Vagina (tissue), 2 donors: ENCODE measurements around the gene MYEOV. TPM values are rescaled to one million over a fixed set of nuclear protein-coding genes. Genes with fewer than 3 reads are reported as not detected.

ENCODE experiments used
- DNase-seq, 2 donors: peaks; one replicate each; pipeline ENCODE4 v3.0.0-alpha.2; 2017; ENCODE audit errors: extremely low spot score in 2 of 2
- H3K27ac ChIP-seq: fragments of 200-600 bp; sonication (generic); one replicate; pipeline ENCODE4 v1.5.1; 2019
- H3K27me3 ChIP-seq: fragments of 200-600 bp; sonication (generic); one replicate; pipeline ENCODE4 v1.5.1; 2019
- H3K36me3 ChIP-seq, 2 donors: fragments of 200-600 bp; sonication (generic); one replicate each; pipeline ENCODE4 v1.5.1; 2017 to 2019
- H3K4me1 ChIP-seq: fragments of 200-600 bp; sonication (generic); one replicate; pipeline ENCODE4 v1.5.1; 2019
- H3K4me3 ChIP-seq, 2 donors: fragments of 200-600 bp; sonication (generic); 1 replicate in 1 of 2; 2 replicates in 1 of 2; pipeline ENCODE4 v1.5.1; 2016 to 2019
- H3K9me3 ChIP-seq: fragments of 200-600 bp; sonication (generic); one replicate; pipeline ENCODE4 v1.5.1; 2019
- CTCF ChIP-seq, 3 experiments: fragments of 450-650 bp in 2 of 3; fragments of 200-600 bp in 1 of 3; sonication (generic) in 1 of 3; IDR thresholded peaks; one replicate each; pipeline ENCODE4 v1.5.1; 2017 to 2019; ENCODE audit warnings: antibody characterized with exemption in 3 of 3, mild to moderate bottlenecking in 2 of 3, moderate library complexity in 2 of 3
- POLR2A ChIP-seq, 2 donors: fragments of 450-650 bp; IDR thresholded peaks; one replicate each; pipeline ENCODE4 v1.6.1; 2017; ENCODE audit warnings: antibody characterized with exemption in 2 of 2, mild to moderate bottlenecking in 2 of 2, moderate library complexity in 2 of 2
- POLR2AphosphoS5 ChIP-seq, 2 donors: sonication (generic); formaldehyde crosslinking; IDR thresholded peaks; one replicate each; pipeline ENCODE4 v1.9.0; 2017; ENCODE audit warnings: antibody characterized with exemption in 2 of 2, mild to moderate bottlenecking in 2 of 2, low read depth in 1 of 2; ENCODE audit not compliant: insufficient read depth in 1 of 2
- intact Hi-C: fragments of 100-400 bp; cut with DNase I; formaldehyde crosslinking; loops from one replicate; pipeline ENCODE4 v1.15.1; 2023
- total RNA-seq: library from RNA; depleted of rRNA; stranded (reverse); fragments of >200 nt; gene quantifications from one replicate; pipeline ENCODE4 v1.2.3, GENCODE V29; 2016

Gene MYEOV
- total RNA-seq, 1 donor from 2014 or later = 13.3 TPM

- TF ChIP-seq POLR2A (IDR thresholded peaks at IDR 0.05) = no peak
- no peak for TF ChIP-seq POLR2AphosphoS5 (IDR thresholded peaks at IDR 0.05; ENCODE audit: insufficient read depth in 1 of 2, low read depth in 1 of 2)
- TF ChIP-seq CTCF (IDR thresholded peaks at IDR 0.05) = no peak
- Histone ChIP-seq H3K9me3 (no peaks in the 10 kb centered on the region), H3K27ac (no peak overlapping the region), H3K4me1 (peaks cover 8% of the 10 kb centered on the region), H3K27me3 (no peaks in the 10 kb centered on the region), H3K4me3 (no peak overlapping the region), H3K36me3 (no peaks in the 10 kb centered on the region)
- intact Hi-C loops = no loop called here
- no peak for DNase-seq
These were observed 17.9 kb downstream of the MYEOV start for GRCh38 chr11:69311767-69312385.

GRCh38 chr11:69312453-69313404 is 18.8 kb downstream of the MYEOV start:
- H3K4me1 ChIP-seq = peaks cover 8% of the 10 kb centered on the region
- H3K27me3 ChIP-seq = no peaks in the 10 kb centered on the region
- DNase-seq = no peak
- H3K4me3 ChIP-seq = no peak overlapping the region
- intact Hi-C loops = no loop called here
- H3K27ac ChIP-seq = no peak overlapping the region
- H3K36me3 ChIP-seq = no peaks in the 10 kb centered on the region
- no peaks in the 10 kb centered on the region for H3K9me3 ChIP-seq
- TF ChIP-seq POLR2AphosphoS5 (IDR thresholded peaks at IDR 0.05; ENCODE audit: insufficient read depth in 1 of 2, low read depth in 1 of 2) = no peak
- TF ChIP-seq CTCF (IDR thresholded peaks at IDR 0.05) = no peak
- TF ChIP-seq POLR2A (IDR thresholded peaks at IDR 0.05) = no peak

- peaks cover 8% of the 10 kb centered on the region for H3K4me1 ChIP-seq
- H3K9me3 ChIP-seq = no peaks in the 10 kb centered on the region
- H3K27me3 ChIP-seq = no peaks in the 10 kb centered on the region
- intact Hi-C loops = no loop called here
- no peak for DNase-seq
- no peaks in the 10 kb centered on the region for H3K36me3 ChIP-seq
- H3K4me3 ChIP-seq = no peak overlapping the region
- TF ChIP-seq POLR2AphosphoS5 (IDR thresholded peaks at IDR 0.05; ENCODE audit: insufficient read depth in 1 of 2, low read depth in 1 of 2) = no peak
- no peak overlapping the region for H3K27ac ChIP-seq
These were observed 20.0 kb downstream of the MYEOV start for GRCh38 chr11:69313992-69314391.

- Histone ChIP-seq H3K4me3 (no peak overlapping the region), H3K27ac (no peak overlapping the region), H3K27me3 (no peaks in the 10 kb centered on the region), H3K36me3 (no peaks in the 10 kb centered on the region), H3K9me3 (no peaks in the 10 kb centered on the region), H3K4me1 (peaks cover 8% of the 10 kb centered on the region)
- no peak for DNase-seq
- intact Hi-C loops = no loop called here
- TF ChIP-seq POLR2A (IDR thresholded peaks at IDR 0.05) (no peak), POLR2AphosphoS5 (IDR thresholded peaks at IDR 0.05; ENCODE audit: insufficient read depth in 1 of 2, low read depth in 1 of 2) (no peak), CTCF (IDR thresholded peaks at IDR 0.05) (no peak)
These were observed 20.6 kb downstream of the MYEOV start for GRCh38 chr11:69314555-69314954.

- Histone ChIP-seq H3K4me3 (no peak overlapping the region), H3K27me3 (no peaks in the 10 kb centered on the region), H3K9me3 (no peaks in the 10 kb centered on the region), H3K27ac (no peak overlapping the region), H3K36me3 (no peaks in the 10 kb centered on the region), H3K4me1 (no peaks in the 10 kb centered on the region)
- intact Hi-C loops = no loop called here
- TF ChIP-seq CTCF (IDR thresholded peaks at IDR 0.05) = no peak
- TF ChIP-seq POLR2AphosphoS5 (IDR thresholded peaks at IDR 0.05; ENCODE audit: insufficient read depth in 1 of 2, low read depth in 1 of 2) = no peak
- no peak for TF ChIP-seq POLR2A (IDR thresholded peaks at IDR 0.05)
- no peak for DNase-seq
These were observed 23.0 kb downstream of the MYEOV start for GRCh38 chr11:69316956-69317355.
